Measurements from ENCODE around the gene SNX30.
A peak's percentile ranks its signal among the peaks of the same experiment; 100 is the strongest.

DNA sequence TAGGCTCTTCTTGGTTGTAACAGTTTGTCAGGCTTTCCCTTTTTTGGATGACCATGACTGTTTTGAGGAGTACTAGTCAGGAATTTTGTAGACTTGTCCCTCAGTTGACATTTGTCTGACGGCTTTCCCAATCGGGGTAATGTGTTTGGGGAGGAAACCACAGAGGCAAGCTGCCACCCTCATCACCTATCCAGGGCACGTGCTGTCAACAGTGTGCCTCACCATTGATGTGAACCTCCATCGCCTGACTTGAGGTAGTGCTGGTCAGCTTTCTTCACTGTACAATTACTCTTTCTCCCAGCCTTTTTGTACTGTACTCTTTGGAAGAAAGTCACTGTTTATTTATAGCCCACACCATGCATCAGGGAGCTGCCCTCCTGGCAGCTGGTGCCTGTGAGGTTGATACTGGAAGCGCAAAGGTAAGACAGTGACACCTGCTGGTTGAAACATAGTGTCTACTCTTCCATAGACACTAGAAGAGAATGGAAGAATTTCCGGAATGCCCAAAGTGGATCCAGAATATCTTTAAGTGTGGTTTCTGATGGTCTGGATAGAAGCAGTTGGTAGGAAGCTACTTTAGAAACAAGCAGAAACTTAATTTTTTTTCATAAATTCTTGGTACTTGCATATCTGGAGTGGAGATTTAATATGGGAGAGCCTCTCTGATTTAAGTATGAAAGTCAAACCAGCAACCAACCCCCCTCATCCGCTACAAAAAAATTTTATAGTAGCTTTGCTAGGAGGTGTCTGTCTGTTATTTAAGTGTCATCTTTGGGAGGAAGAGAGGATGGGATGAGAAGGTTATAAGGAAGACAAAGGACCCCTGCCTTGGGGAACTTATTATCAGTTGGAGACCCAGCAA, 69.3 kb downstream of the SNX30 start:
- TF ChIP-seq, protein P1, sequence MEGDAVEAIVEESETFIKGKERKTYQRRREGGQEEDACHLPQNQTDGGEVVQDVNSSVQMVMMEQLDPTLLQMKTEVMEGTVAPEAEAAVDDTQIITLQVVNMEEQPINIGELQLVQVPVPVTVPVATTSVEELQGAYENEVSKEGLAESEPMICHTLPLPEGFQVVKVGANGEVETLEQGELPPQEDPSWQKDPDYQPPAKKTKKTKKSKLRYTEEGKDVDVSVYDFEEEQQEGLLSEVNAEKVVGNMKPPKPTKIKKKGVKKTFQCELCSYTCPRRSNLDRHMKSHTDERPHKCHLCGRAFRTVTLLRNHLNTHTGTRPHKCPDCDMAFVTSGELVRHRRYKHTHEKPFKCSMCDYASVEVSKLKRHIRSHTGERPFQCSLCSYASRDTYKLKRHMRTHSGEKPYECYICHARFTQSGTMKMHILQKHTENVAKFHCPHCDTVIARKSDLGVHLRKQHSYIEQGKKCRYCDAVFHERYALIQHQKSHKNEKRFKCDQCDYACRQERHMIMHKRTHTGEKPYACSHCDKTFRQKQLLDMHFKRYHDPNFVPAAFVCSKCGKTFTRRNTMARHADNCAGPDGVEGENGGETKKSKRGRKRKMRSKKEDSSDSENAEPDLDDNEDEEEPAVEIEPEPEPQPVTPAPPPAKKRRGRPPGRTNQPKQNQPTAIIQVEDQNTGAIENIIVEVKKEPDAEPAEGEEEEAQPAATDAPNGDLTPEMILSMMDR (IDR thresholded peaks at IDR 0.05), result peak; percentile 68
- TF ChIP-seq EZH2 (IDR thresholded peaks at IDR 0.05; ENCODE audit: borderline replicate concordance, insufficient read depth, low read depth, low read length, poor library complexity, severe bottlenecking), result no peak

Data from B cell (primary cell).